Erythroblast (primary cell): Measurements from ENCODE around the gene CACNA1B.

ENCODE experiments used
- GATA1 ChIP-seq: IDR thresholded peaks from 2 replicates; pipeline ENCODE4 v1.6.1; 2011; ENCODE audit warnings: low read depth, mild to moderate bottlenecking, control low read depth, low read length, moderate library complexity
- POLR2A ChIP-seq: IDR thresholded peaks from 2 replicates; pipeline ENCODE4 v1.6.1; 2011; ENCODE audit warnings: mild to moderate bottlenecking, low read length

GRCh38 chr9:137900584-137901310 lies 23.2 kb downstream of the CACNA1B start:
- TF ChIP-seq POLR2A (no peak), GATA1 (no peak)
